Endothelial cell (in vitro differentiated cells): Measurements from ENCODE around the gene BCL11A. TPM values are rescaled to one million over a fixed set of nuclear protein-coding genes. Genes with fewer than 3 reads are reported as not detected.

Source experiments
- DNase-seq: peaks from one replicate; pipeline ENCODE4 v3.0.0; 2021; ENCODE audit warnings: low spot score
- H3K27ac Mint-ChIP-seq: one replicate; pipeline ENCODE4 v1.8.0; 2021; ENCODE audit warnings: mixed read lengths, inconsistent platforms; ENCODE audit not compliant: unreplicated experiment
- H3K27me3 Mint-ChIP-seq: one replicate; pipeline ENCODE4 v1.8.0; 2021; ENCODE audit warnings: mild to moderate bottlenecking, moderate library complexity, mixed read lengths, inconsistent platforms; ENCODE audit not compliant: unreplicated experiment
- H3K36me3 Mint-ChIP-seq: one replicate; pipeline ENCODE4 v1.8.0; 2021; ENCODE audit warnings: mild to moderate bottlenecking, low read depth, mixed read lengths, inconsistent platforms; ENCODE audit not compliant: unreplicated experiment
- H3K4me1 Mint-ChIP-seq: one replicate; pipeline ENCODE4 v1.8.0; 2021; ENCODE audit warnings: mild to moderate bottlenecking, mixed read lengths, inconsistent platforms; ENCODE audit not compliant: unreplicated experiment
- H3K4me3 Mint-ChIP-seq: one replicate; pipeline ENCODE4 v1.8.0; 2021; ENCODE audit warnings: mild to moderate bottlenecking, mixed read lengths, inconsistent platforms; ENCODE audit not compliant: unreplicated experiment
- H3K9me3 Mint-ChIP-seq: one replicate; pipeline ENCODE4 v1.8.0; 2021; ENCODE audit warnings: mixed read lengths, inconsistent platforms; ENCODE audit not compliant: unreplicated experiment
- CTCF ChIP-seq: fragments of 200-600 bp; sonication (generic); IDR thresholded peaks from one replicate; pipeline ENCODE4 v1.5.0; 2021; ENCODE audit warnings: antibody characterized with exemption; ENCODE audit not compliant: unreplicated experiment
- total RNA-seq: library from RNA; stranded (reverse); fragmentation: NEBNext Ultra II Directional; extraction: Animal tissue kit (Norgen Biotek cat#: 25700); gene quantifications from one replicate; pipeline ENCODE4 v1.2.1, GENCODE V29; 2021; ENCODE audit not compliant: unreplicated experiment

Gene BCL11A
- total RNA-seq, 1 donor from 2014 or later: 9.6 TPM

- H3K9me3 Mint-ChIP-seq: no peaks in the 10 kb centered on the region
- no peak overlapping the region for H3K27ac Mint-ChIP-seq
Observed at GRCh38 chr2:60596411-60596810, 43.0 kb upstream of the BCL11A start.

GRCh38 chr2:60595953-60596352, 42.5 kb upstream of the BCL11A start:
- Mint-ChIP-seq H3K27me3 (peaks cover 6% of the 10 kb centered on the region), H3K9me3 (no peaks in the 10 kb centered on the region), H3K27ac (no peak overlapping the region), H3K4me1 (no peaks in the 10 kb centered on the region), H3K4me3 (no peak overlapping the region), H3K36me3 (no peaks in the 10 kb centered on the region)
- TF ChIP-seq CTCF: no peak
- DNase-seq: no peak

More at GRCh38 chr2:60596411-60596810, 43.0 kb upstream of the BCL11A start:
- no peak for DNase-seq
- Mint-ChIP-seq H3K4me1 (no peaks in the 10 kb centered on the region), H3K36me3 (no peaks in the 10 kb centered on the region), H3K4me3 (no peak overlapping the region), H3K27me3 (peaks cover 4% of the 10 kb centered on the region)
- no peak for TF ChIP-seq CTCF

DNA sequence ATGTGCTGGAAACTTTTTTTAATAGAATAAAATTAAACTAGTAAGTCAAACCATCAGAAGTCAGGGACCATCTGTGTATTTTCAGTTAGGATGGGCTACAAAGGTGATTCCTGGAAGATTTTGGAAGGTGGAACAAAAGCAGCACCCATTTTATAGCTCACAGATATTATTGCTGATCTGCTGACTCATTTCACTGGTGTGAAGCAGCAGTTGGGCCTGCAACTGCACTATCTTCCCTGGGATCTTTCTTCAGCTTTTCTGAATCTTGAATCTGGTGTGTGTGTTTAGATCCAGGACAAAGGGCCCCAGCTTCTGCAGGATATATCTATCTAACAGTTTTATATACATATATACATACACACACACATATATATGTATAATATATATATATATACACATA, 35.6 kb upstream of the BCL11A start:
- Mint-ChIP-seq H3K27ac (no peak overlapping the region), H3K27me3 (peaks cover 2% of the 10 kb centered on the region), H3K4me1 (no peaks in the 10 kb centered on the region), H3K4me3 (no peak overlapping the region), H3K9me3 (no peaks in the 10 kb centered on the region), H3K36me3 (no peaks in the 10 kb centered on the region)
- DNase-seq: no peak
- TF ChIP-seq CTCF: no peak

- H3K9me3 Mint-ChIP-seq: no peaks in the 10 kb centered on the region
- peaks cover 10% of the 10 kb centered on the region for H3K27me3 Mint-ChIP-seq
- no peaks in the 10 kb centered on the region for H3K36me3 Mint-ChIP-seq
- H3K4me3 Mint-ChIP-seq: no peak overlapping the region
- no peak for DNase-seq
- no peak for TF ChIP-seq CTCF
- H3K27ac Mint-ChIP-seq: no peak overlapping the region
- H3K4me1 Mint-ChIP-seq: no peaks in the 10 kb centered on the region
Observed at GRCh38 chr2:60586081-60586480, 32.6 kb upstream of the BCL11A start.

GRCh38 chr2:60585276-60585675, 31.8 kb upstream of the BCL11A start:
- no peak for DNase-seq
- H3K27ac Mint-ChIP-seq: no peak overlapping the region
- no peaks in the 10 kb centered on the region for H3K36me3 Mint-ChIP-seq
- H3K27me3 Mint-ChIP-seq: peaks cover 10% of the 10 kb centered on the region
- no peaks in the 10 kb centered on the region for H3K4me1 Mint-ChIP-seq
- no peak for TF ChIP-seq CTCF
- no peaks in the 10 kb centered on the region for H3K9me3 Mint-ChIP-seq
- no peak overlapping the region for H3K4me3 Mint-ChIP-seq
